HL-60 (cell line): ENCODE results near the gene EAF1.
A peak's percentile ranks its signal among the peaks of the same experiment; 100 is the strongest.

Source experiments
- DNase-seq, 2 experiments: peaks; one replicate each; pipeline ENCODE4 v3.0.0-alpha.2; 2010 to 2020; ENCODE audit warnings: low read depth in 1 of 2, low spot score in 1 of 2
- H3K27ac ChIP-seq: fragments of 250-450 bp; sonication (Bioruptor Pico); replicated peaks from 2 replicates; pipeline ENCODE4 v1.5.1; 2020; ENCODE audit warnings: mild to moderate bottlenecking, moderate library complexity
- H3K27me3 ChIP-seq: fragments of 250-450 bp; sonication (Bioruptor Pico); 2 replicates; pipeline ENCODE4 v1.5.1; 2021; ENCODE audit warnings: mild to moderate bottlenecking, moderate library complexity; ENCODE audit not compliant: insufficient read depth, poor library complexity, severe bottlenecking
- H3K4me3 ChIP-seq: replicated peaks from 2 replicates; pipeline ENCODE4 v1.5.1; 2011; ENCODE audit warnings: mild to moderate bottlenecking, control low read depth, low read length; ENCODE audit not compliant: insufficient read depth
- CTCF ChIP-seq: IDR thresholded peaks from one replicate; pipeline ENCODE4 v1.5.1; 2011; ENCODE audit warnings: low read length, control low read depth, inconsistent platforms; ENCODE audit not compliant: insufficient read depth
- GABPA ChIP-seq: IDR thresholded peaks from 2 replicates; pipeline ENCODE4 v1.6.1; 2012; ENCODE audit warnings: low read depth
- POLR2AphosphoS5 ChIP-seq: IDR thresholded peaks from 2 replicates; pipeline ENCODE4 v1.6.1; 2012; ENCODE audit warnings: low read depth
- REST ChIP-seq: IDR thresholded peaks from 2 replicates; pipeline ENCODE4 v1.6.1; 2012; ENCODE audit warnings: low read depth; ENCODE audit not compliant: insufficient replicate concordance
- SPI1 ChIP-seq: IDR thresholded peaks from 2 replicates; pipeline ENCODE4 v1.6.1; 2012; ENCODE audit warnings: low read depth, mild to moderate bottlenecking, borderline replicate concordance

The EAF1 gene

GRCh38 chr3:15420871-15421270 lies 6.5 kb upstream of the EAF1 start:
- no peak for TF ChIP-seq SPI1
- TF ChIP-seq GABPA: no peak
- no peak for TF ChIP-seq REST
- no peak for TF ChIP-seq CTCF
- TF ChIP-seq POLR2AphosphoS5: no peak
- no peak for DNase-seq
- Histone ChIP-seq H3K27ac (no peak overlapping the region), H3K27me3 (no peaks in the 10 kb centered on the region), H3K4me3 (no peak overlapping the region)

- no peak for DNase-seq
Observed at GRCh38 chr3:15426579-15427118, 749 bp upstream of the EAF1 start.

GRCh38 chr3:15427981-15428380 lies 583 bp downstream of the EAF1 start:
- DNase-seq: no peak
- H3K27ac ChIP-seq: peak overlapping the region; percentile 84
- H3K27me3 ChIP-seq: no peaks in the 10 kb centered on the region
- peak overlapping the region; percentile 86 for H3K4me3 ChIP-seq
- no peak for TF ChIP-seq CTCF
- TF ChIP-seq REST: no peak
- TF ChIP-seq POLR2AphosphoS5: no peak
- TF ChIP-seq SPI1: no peak
- TF ChIP-seq GABPA: no peak

More at GRCh38 chr3:15426579-15427118, 749 bp upstream of the EAF1 start:
- peak overlapping the region; percentile 86 for H3K4me3 ChIP-seq
- H3K27ac ChIP-seq: peak overlapping the region; percentile 84
- no peak for TF ChIP-seq POLR2AphosphoS5
- no peak for TF ChIP-seq CTCF
- no peak for TF ChIP-seq GABPA
- no peak for TF ChIP-seq REST
- no peak for TF ChIP-seq SPI1
- no peaks in the 10 kb centered on the region for H3K27me3 ChIP-seq
